HG03064 (cell line): ENCODE measurements around the gene SNRK.

ENCODE experiments used
- ATAC-seq: cut with Tn5 transposase; IDR thresholded peaks from one replicate; pipeline ENCODE4 v1.9.1; 2021; ENCODE audit warnings: low read depth; ENCODE audit not compliant: unreplicated experiment

Gene SNRK

GRCh38 chr3:43304126-43304525 lies 17.8 kb downstream of the SNRK start:
- no peak for ATAC-seq

- no peak for ATAC-seq
These were observed 20.9 kb downstream of the SNRK start for GRCh38 chr3:43307226-43307625.

- no peak for ATAC-seq
These were observed 21.3 kb downstream of the SNRK start for GRCh38 chr3:43307649-43308048.

GRCh38 chr3:43309372-43310305 lies 23.3 kb downstream of the SNRK start:
- ATAC-seq = no peak

GRCh38 chr3:43316783-43317460 lies 30.6 kb downstream of the SNRK start:
- ATAC-seq = no peak

GRCh38 chr3:43317461-43318316 lies 31.3 kb downstream of the SNRK start:
- no peak for ATAC-seq

- no peak for ATAC-seq
These were observed 33.0 kb downstream of the SNRK start for GRCh38 chr3:43319376-43319775.

- no peak for ATAC-seq
These were observed 33.5 kb downstream of the SNRK start for GRCh38 chr3:43319794-43320193.

- ATAC-seq = no peak
These were observed 33.9 kb downstream of the SNRK start for GRCh38 chr3:43320288-43320687.

- no peak for ATAC-seq
These were observed 37.2 kb downstream of the SNRK start for GRCh38 chr3:43323541-43323940.

GRCh38 chr3:43326891-43327581 lies 40.7 kb downstream of the SNRK start:
- ATAC-seq = no peak

- no peak for ATAC-seq
These were observed 41.2 kb downstream of the SNRK start for GRCh38 chr3:43327582-43327979.

GRCh38 chr3:43328653-43329052 lies 42.3 kb downstream of the SNRK start:
- no peak for ATAC-seq

- ATAC-seq = no peak
These were observed 44.6 kb downstream of the SNRK start for GRCh38 chr3:43330981-43331380.

- ATAC-seq = no peak
These were observed 45.0 kb downstream of the SNRK start for GRCh38 chr3:43331381-43331780.

- ATAC-seq = no peak
These were observed 48.6 kb downstream of the SNRK start for GRCh38 chr3:43334976-43335375.

- ATAC-seq = no peak
These were observed 49.5 kb downstream of the SNRK start for GRCh38 chr3:43335799-43336198.

GRCh38 chr3:43338295-43338694 lies 52.0 kb downstream of the SNRK start:
- no peak for ATAC-seq

- ATAC-seq = no peak
These were observed 54.1 kb downstream of the SNRK start for GRCh38 chr3:43340403-43340802.

GRCh38 chr3:43341788-43342187 lies 55.4 kb downstream of the SNRK start:
- ATAC-seq = no peak
